Neuronal stem cell (in vitro differentiated cells): ENCODE data around the gene SLC6A1.
A peak's percentile ranks its signal among the peaks of the same experiment; 100 is the strongest.
"Not testable (repeated sequence)": the region's sequence is repeated elsewhere in the genome, so short reads cannot be mapped to it uniquely, and the experiment has no call there.

Experiments used
- DNase-seq: peaks from one replicate; pipeline ENCODE4 v3.0.0-alpha.2; 2013; ENCODE audit warnings: low spot score
- H2AFZ ChIP-seq: one replicate; pipeline ENCODE4 v1.6.1; 2013; ENCODE audit warnings: mild to moderate bottlenecking, low read length, inconsistent platforms
- H2AK5ac ChIP-seq: 2 replicates; pipeline ENCODE4 v1.6.1; 2013; ENCODE audit warnings: low read depth, mild to moderate bottlenecking, inconsistent platforms, low read length, moderate library complexity, mixed read lengths
- H2BK120ac ChIP-seq: 2 replicates; pipeline ENCODE4 v1.6.1; 2013; ENCODE audit warnings: low read depth, mild to moderate bottlenecking, inconsistent platforms, low read length, moderate library complexity, mixed read lengths
- H2BK12ac ChIP-seq: one replicate; pipeline ENCODE4 v1.6.1; 2013; ENCODE audit warnings: low read length, inconsistent platforms
- H2BK15ac ChIP-seq: 2 replicates; pipeline ENCODE4 v1.6.1; 2013; ENCODE audit warnings: mild to moderate bottlenecking, low read length, inconsistent platforms, mixed read lengths
- H2BK5ac ChIP-seq: one replicate; pipeline ENCODE4 v1.6.1; 2013; ENCODE audit warnings: inconsistent platforms, mild to moderate bottlenecking, low read length, moderate library complexity
- H3K14ac ChIP-seq: one replicate; pipeline ENCODE4 v1.6.1; 2013; ENCODE audit warnings: low read length, inconsistent platforms
- H3K18ac ChIP-seq: 2 replicates; pipeline ENCODE4 v1.6.1; 2013; ENCODE audit warnings: low read length, inconsistent platforms
- H3K23ac ChIP-seq: 2 replicates; pipeline ENCODE4 v1.6.1; 2013; ENCODE audit warnings: low read depth, mild to moderate bottlenecking, mixed read lengths, low read length, inconsistent platforms; ENCODE audit not compliant: poor library complexity
- H3K27ac ChIP-seq: replicated peaks from 3 replicates; pipeline ENCODE4 v1.5.1; 2013; ENCODE audit warnings: low read length, inconsistent platforms
- H3K27me3 ChIP-seq, 3 experiments: 2 replicates each; pipeline ENCODE4 v1.6.1; 2013; ENCODE audit warnings: low read length in 3 of 3, mild to moderate bottlenecking in 2 of 3, inconsistent platforms in 1 of 3, low read depth in 1 of 3, mixed read lengths in 1 of 3, moderate library complexity in 1 of 3; ENCODE audit not compliant: control insufficient read depth in 3 of 3, insufficient read depth in 3 of 3
- H3K36me3 ChIP-seq, 2 donors: replicated peaks in 1 of 2; 2 replicates each; pipeline ENCODE4 v1.6.1; 2013; ENCODE audit warnings: low read length in 2 of 2; ENCODE audit not compliant: control insufficient read depth in 2 of 2, insufficient read depth in 2 of 2
- H3K4ac ChIP-seq: 2 replicates; pipeline ENCODE4 v1.6.1; 2013; ENCODE audit warnings: inconsistent platforms, mild to moderate bottlenecking, low read length, moderate library complexity
- H3K4me1 ChIP-seq, 2 donors: 1 replicate in 1 of 2; 2 replicates in 1 of 2; pipeline ENCODE4 v1.6.1; 2013; ENCODE audit warnings: low read length in 2 of 2, low read depth in 1 of 2; ENCODE audit not compliant: control insufficient read depth in 2 of 2, insufficient read depth in 1 of 2
- H3K4me2 ChIP-seq: one replicate; pipeline ENCODE4 v1.6.1; 2013; ENCODE audit warnings: mild to moderate bottlenecking, low read length, inconsistent platforms; ENCODE audit not compliant: insufficient read depth, poor library complexity, severe bottlenecking
- H3K4me3 ChIP-seq, 2 donors: 2 replicates each; pipeline ENCODE4 v1.5.1; 2013; ENCODE audit warnings: low read length in 2 of 2, mild to moderate bottlenecking in 2 of 2, inconsistent platforms in 1 of 2, moderate library complexity in 1 of 2
- H3K79me1 ChIP-seq: one replicate; pipeline ENCODE4 v1.6.1; 2013; ENCODE audit warnings: low read depth, mild to moderate bottlenecking, inconsistent platforms, low read length, moderate library complexity
- H3K9ac ChIP-seq: one replicate; pipeline ENCODE4 v1.6.1; 2013; ENCODE audit warnings: mild to moderate bottlenecking, low read depth, low read length, inconsistent platforms; ENCODE audit not compliant: poor library complexity
- H3K9me3 ChIP-seq, 2 donors: replicated peaks in 1 of 2; 2 replicates each; pipeline versions ENCODE3 to v1.6.1; 2013; ENCODE audit warnings: low read length in 2 of 2, mild to moderate bottlenecking in 2 of 2, inconsistent platforms in 1 of 2, low read depth in 1 of 2, mixed read lengths in 1 of 2, moderate library complexity in 1 of 2; ENCODE audit not compliant: control insufficient read depth in 2 of 2, insufficient read depth in 1 of 2
- H4K8ac ChIP-seq: one replicate; pipeline ENCODE4 v1.6.1; 2013; ENCODE audit warnings: low read depth, mild to moderate bottlenecking, inconsistent platforms, low read length, moderate library complexity
- H4K91ac ChIP-seq: one replicate; pipeline ENCODE4 v1.6.1; 2013; ENCODE audit warnings: low read length, low read depth, mild to moderate bottlenecking, inconsistent platforms; ENCODE audit not compliant: poor library complexity
- WGBS, 2 donors: extraction: QIAGEN DNeasy Blood & Tissue Kit; methylation state at CpG; one replicate each; pipeline ENCODE4 v1.1.7; 2013; ENCODE audit warnings: missing lambda C conversion rate in 2 of 2, mixed read lengths in 1 of 2; ENCODE audit not compliant: insufficient read length in 2 of 2, insufficient replicate concordance in 1 of 2; ENCODE audit errors: extremely low coverage in 2 of 2; 5-methylcytosine and 5-hydroxymethylcytosine counted together

Gene SLC6A1

GRCh38 chr3:11060500-11061251 lies 68.1 kb downstream of the SLC6A1 start:
- Histone ChIP-seq H3K27ac (no peak overlapping the region), H2BK12ac (no peak overlapping the region), H2BK5ac (no peak overlapping the region), H2BK120ac (no peak overlapping the region), H3K18ac (no peak overlapping the region), H2AFZ (peak overlapping the region; percentile 92), H3K14ac (no peak overlapping the region), H3K9ac (peak overlapping the region; percentile 78), H3K4me2 (peak overlapping the region; percentile 98), H3K27me3 (peaks cover 0 to 21% (median 13%) of the 10 kb centered on the region in 3 experiments), H3K79me1 (no peaks in the 10 kb centered on the region), H3K36me3 (no peaks in the 10 kb centered on the region), H2AK5ac (no peak overlapping the region), H4K8ac (no peak overlapping the region), H3K9me3 (peaks cover 0 to 2% of the 10 kb centered on the region in 2 donors), H4K91ac (no peak overlapping the region), H3K4me1 (no peaks in the 10 kb centered on the region), H3K23ac (peak overlapping the region; percentile 44), H2BK15ac (no peak overlapping the region), H3K4me3 (peak overlapping the region; percentile 42 to 77), H3K4ac (no peak overlapping the region)
- DNase-seq, result peak; percentile 78
- no CpG with 5 or more reads among the region's 35 CpGs for WGBS, 2 donors

- H4K8ac ChIP-seq, H4K91ac ChIP-seq, H3K14ac ChIP-seq, H2BK12ac ChIP-seq, H3K4ac ChIP-seq, H2BK15ac ChIP-seq, H2AK5ac ChIP-seq, H2BK120ac ChIP-seq, H3K9me3 ChIP-seq, H2BK5ac ChIP-seq, H3K18ac ChIP-seq, H3K4me1 ChIP-seq, H3K79me1 ChIP-seq, H3K27ac ChIP-seq, H3K36me3 ChIP-seq: not testable (repeated sequence)
- peak overlapping the region; percentile 44 for H3K23ac ChIP-seq
- peak overlapping the region; percentile 92 for H2AFZ ChIP-seq
- no CpG with 5 or more reads among the region's 41 CpGs for WGBS, 2 donors
- H3K9ac ChIP-seq, result peak overlapping the region; percentile 78
- peak overlapping the region; percentile 42 to 77 for H3K4me3 ChIP-seq
- peaks cover 0 to 19% (median 13%) of the 10 kb centered on the region in 3 experiments for H3K27me3 ChIP-seq
- peak overlapping the region; percentile 98 for H3K4me2 ChIP-seq
- peak; percentile 14 for DNase-seq
These were observed 68.8 kb downstream of the SLC6A1 start for GRCh38 chr3:11061268-11061871.

GRCh38 chr3:11062704-11063103 lies 70.2 kb downstream of the SLC6A1 start:
- Histone ChIP-seq H2BK15ac (no peak overlapping the region), H4K91ac (no peak overlapping the region), H2BK12ac (no peak overlapping the region), H3K14ac (peak overlapping the region; percentile 75), H3K36me3 (no peaks in the 10 kb centered on the region), H3K4me1 (no peaks in the 10 kb centered on the region), H3K79me1 (no peaks in the 10 kb centered on the region), H2AFZ (no peak overlapping the region), H3K9me3 (peaks cover 0 to 2% of the 10 kb centered on the region in 2 donors), H3K27ac (no peak overlapping the region), H3K23ac (peak overlapping the region; percentile 18), H2BK120ac (no peak overlapping the region), H3K4me3 (peak overlapping the region in 1 of 2 donors; percentile 7), H3K18ac (peak overlapping the region; percentile 9), H3K4me2 (no peak overlapping the region), H2BK5ac (no peak overlapping the region), H2AK5ac (no peak overlapping the region), H3K27me3 (peaks cover 0 to 19% (median 13%) of the 10 kb centered on the region in 3 experiments), H4K8ac (no peak overlapping the region), H3K4ac (no peak overlapping the region), H3K9ac (peak overlapping the region; percentile 30)
- no peak for DNase-seq
- no CpG with 5 or more reads among the region's 7 CpGs for WGBS, 2 donors

GRCh38 chr3:11071096-11071755 lies 78.7 kb downstream of the SLC6A1 start:
- H3K36me3 ChIP-seq, result no peaks in the 10 kb centered on the region
- H3K4me3 ChIP-seq, result no peak overlapping the region
- H4K91ac ChIP-seq, result no peak overlapping the region
- H2BK5ac ChIP-seq, result no peak overlapping the region
- no peak for DNase-seq
- no peak overlapping the region for H3K27ac ChIP-seq
- no peak overlapping the region for H2BK120ac ChIP-seq
- H2BK15ac ChIP-seq, result no peak overlapping the region
- H2AK5ac ChIP-seq, result no peak overlapping the region
- H3K4me2 ChIP-seq, result no peak overlapping the region
- H3K27me3 ChIP-seq, result no peaks in the 10 kb centered on the region
- H2AFZ ChIP-seq, result no peak overlapping the region
- no peak overlapping the region for H4K8ac ChIP-seq
- peak overlapping the region; percentile 20 for H3K23ac ChIP-seq
- no peak overlapping the region for H3K4ac ChIP-seq
- H3K9me3 ChIP-seq, result peaks cover 0 to 11% of the 10 kb centered on the region in 2 donors
- H3K9ac ChIP-seq, result no peak overlapping the region
- no peak overlapping the region for H3K18ac ChIP-seq
- no peak overlapping the region for H2BK12ac ChIP-seq
- no CpG with 5 or more reads among the region's 26 CpGs for WGBS, 2 donors
- no peaks in the 10 kb centered on the region for H3K79me1 ChIP-seq
- no peaks in the 10 kb centered on the region for H3K4me1 ChIP-seq
- H3K14ac ChIP-seq, result peak overlapping the region; percentile 56
